Sigmoid colon (tissue), 4 donors: ENCODE data around the gene IL32.

Source experiments
- EP300 ChIP-seq, 4 donors: sonication (generic); formaldehyde crosslinking; IDR thresholded peaks; one replicate each; pipeline ENCODE4 v1.6.1; 2017; ENCODE audit warnings: antibody characterized with exemption in 4 of 4
- POLR2A ChIP-seq, 2 donors: fragments of 450-650 bp; IDR thresholded peaks; one replicate each; pipeline ENCODE4 v1.6.1; 2016; ENCODE audit warnings: antibody characterized with exemption in 2 of 2, mild to moderate bottlenecking in 2 of 2, moderate library complexity in 2 of 2
- POLR2AphosphoS5 ChIP-seq, 4 donors: sonication (generic); formaldehyde crosslinking; IDR thresholded peaks; one replicate each; pipeline ENCODE4 v1.6.1; 2017; ENCODE audit warnings: antibody characterized with exemption in 4 of 4
- TF ChIP-seq, protein P1 (sequence below), 4 experiments: fragments of 450-650 bp in 3 of 4; fragments of 200-600 bp in 1 of 4; IDR thresholded peaks; one replicate each; pipeline ENCODE4 v1.5.1; 2016 to 2019; ENCODE audit warnings: antibody characterized with exemption in 4 of 4, mild to moderate bottlenecking in 3 of 4, moderate library complexity in 2 of 4

DNA sequence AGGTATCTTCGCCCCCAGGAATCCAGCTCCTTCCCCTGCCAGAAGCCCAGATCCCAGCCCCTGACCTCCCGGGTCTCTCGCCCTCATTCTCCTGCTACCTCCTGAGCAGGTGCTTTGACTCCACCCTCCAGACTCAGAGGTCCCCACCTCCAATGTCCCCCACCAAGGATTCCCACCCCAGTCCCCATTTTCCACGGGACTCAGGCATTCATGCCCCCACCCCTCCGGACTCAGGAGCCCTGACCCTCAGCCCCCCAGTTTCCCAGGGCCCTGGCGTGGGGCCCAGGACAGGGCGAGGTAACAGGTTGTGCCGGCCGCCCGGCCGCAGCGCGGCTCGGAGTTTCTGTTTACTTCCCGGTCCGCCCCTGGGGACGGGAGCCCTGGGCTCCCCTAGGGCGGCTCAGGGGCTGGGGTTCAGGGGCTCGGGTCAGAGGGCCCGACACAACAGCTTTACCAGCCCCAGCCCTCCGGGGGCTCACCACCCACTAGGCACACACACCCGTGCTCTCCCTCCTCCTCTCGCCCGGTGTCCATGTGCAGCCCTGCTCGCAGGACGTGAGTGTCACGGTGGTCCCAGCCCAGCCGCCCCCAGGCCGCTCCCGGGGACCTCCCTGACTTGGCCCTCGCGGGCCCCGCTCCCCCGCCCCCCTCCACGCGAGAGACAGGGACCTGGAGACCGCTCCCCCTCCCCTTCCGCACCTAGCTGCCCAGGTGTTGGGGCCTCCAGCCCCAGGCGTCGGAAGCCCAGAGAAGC lies 29.3 kb upstream of the IL32 start:
- TF ChIP-seq POLR2A (IDR thresholded peaks at IDR 0.05) (no peak), EP300 (IDR thresholded peaks at IDR 0.05) (no peak), POLR2AphosphoS5 (IDR thresholded peaks at IDR 0.05) (no peak)
- TF ChIP-seq, protein P1, sequence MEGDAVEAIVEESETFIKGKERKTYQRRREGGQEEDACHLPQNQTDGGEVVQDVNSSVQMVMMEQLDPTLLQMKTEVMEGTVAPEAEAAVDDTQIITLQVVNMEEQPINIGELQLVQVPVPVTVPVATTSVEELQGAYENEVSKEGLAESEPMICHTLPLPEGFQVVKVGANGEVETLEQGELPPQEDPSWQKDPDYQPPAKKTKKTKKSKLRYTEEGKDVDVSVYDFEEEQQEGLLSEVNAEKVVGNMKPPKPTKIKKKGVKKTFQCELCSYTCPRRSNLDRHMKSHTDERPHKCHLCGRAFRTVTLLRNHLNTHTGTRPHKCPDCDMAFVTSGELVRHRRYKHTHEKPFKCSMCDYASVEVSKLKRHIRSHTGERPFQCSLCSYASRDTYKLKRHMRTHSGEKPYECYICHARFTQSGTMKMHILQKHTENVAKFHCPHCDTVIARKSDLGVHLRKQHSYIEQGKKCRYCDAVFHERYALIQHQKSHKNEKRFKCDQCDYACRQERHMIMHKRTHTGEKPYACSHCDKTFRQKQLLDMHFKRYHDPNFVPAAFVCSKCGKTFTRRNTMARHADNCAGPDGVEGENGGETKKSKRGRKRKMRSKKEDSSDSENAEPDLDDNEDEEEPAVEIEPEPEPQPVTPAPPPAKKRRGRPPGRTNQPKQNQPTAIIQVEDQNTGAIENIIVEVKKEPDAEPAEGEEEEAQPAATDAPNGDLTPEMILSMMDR (IDR thresholded peaks at IDR 0.05), result no peak
